ACC112 (cell line): ENCODE results near the gene RAB5IF.
"Not testable (repeated sequence)": the region's sequence is repeated elsewhere in the genome, so short reads cannot be mapped to it uniquely, and the experiment has no call there.

Source experiments
- H2AFZ ChIP-seq: fragments of 200-600 bp; sonication (generic); one replicate; pipeline ENCODE4 v1.6.0; 2017; ENCODE audit warnings: antibody characterized with exemption, low read length; ENCODE audit not compliant: unreplicated experiment
- H3K27ac ChIP-seq: fragments of 200-600 bp; sonication (generic); 2 replicates; pipeline ENCODE4 v1.5.1; 2014; ENCODE audit warnings: low read depth, mild to moderate bottlenecking, antibody characterized with exemption, low read length, moderate library complexity
- H3K27me3 ChIP-seq: fragments of 200-600 bp; sonication (generic); 2 replicates; pipeline ENCODE4 v1.6.1; 2014; ENCODE audit warnings: mild to moderate bottlenecking, antibody characterized with exemption, low read length, moderate library complexity, mixed read lengths; ENCODE audit not compliant: insufficient read depth
- H3K36me3 ChIP-seq: fragments of 200-600 bp; sonication (generic); 2 replicates; pipeline ENCODE4 v1.6.1; 2016; ENCODE audit warnings: mild to moderate bottlenecking, antibody characterized with exemption, low read length, moderate library complexity, mixed read lengths; ENCODE audit not compliant: insufficient read depth
- H3K4me1 ChIP-seq: fragments of 200-600 bp; sonication (generic); one replicate; pipeline ENCODE4 v1.6.1; 2016; ENCODE audit warnings: low read length, mixed read lengths; ENCODE audit not compliant: insufficient read depth, unreplicated experiment, control insufficient read depth
- H3K4me3 ChIP-seq: fragments of 200-600 bp; sonication (generic); 2 replicates; pipeline ENCODE4 v1.5.1; 2014; ENCODE audit warnings: mild to moderate bottlenecking, low read depth, low read length
- H3K79me2 ChIP-seq: fragments of 200-600 bp; sonication (generic); one replicate; pipeline ENCODE4 v1.6.0; 2016; ENCODE audit warnings: low read length; ENCODE audit not compliant: control insufficient read depth, unreplicated experiment, insufficient read depth

The RAB5IF gene, protein sequence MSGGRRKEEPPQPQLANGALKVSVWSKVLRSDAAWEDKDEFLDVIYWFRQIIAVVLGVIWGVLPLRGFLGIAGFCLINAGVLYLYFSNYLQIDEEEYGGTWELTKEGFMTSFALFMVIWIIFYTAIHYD

DNA sequence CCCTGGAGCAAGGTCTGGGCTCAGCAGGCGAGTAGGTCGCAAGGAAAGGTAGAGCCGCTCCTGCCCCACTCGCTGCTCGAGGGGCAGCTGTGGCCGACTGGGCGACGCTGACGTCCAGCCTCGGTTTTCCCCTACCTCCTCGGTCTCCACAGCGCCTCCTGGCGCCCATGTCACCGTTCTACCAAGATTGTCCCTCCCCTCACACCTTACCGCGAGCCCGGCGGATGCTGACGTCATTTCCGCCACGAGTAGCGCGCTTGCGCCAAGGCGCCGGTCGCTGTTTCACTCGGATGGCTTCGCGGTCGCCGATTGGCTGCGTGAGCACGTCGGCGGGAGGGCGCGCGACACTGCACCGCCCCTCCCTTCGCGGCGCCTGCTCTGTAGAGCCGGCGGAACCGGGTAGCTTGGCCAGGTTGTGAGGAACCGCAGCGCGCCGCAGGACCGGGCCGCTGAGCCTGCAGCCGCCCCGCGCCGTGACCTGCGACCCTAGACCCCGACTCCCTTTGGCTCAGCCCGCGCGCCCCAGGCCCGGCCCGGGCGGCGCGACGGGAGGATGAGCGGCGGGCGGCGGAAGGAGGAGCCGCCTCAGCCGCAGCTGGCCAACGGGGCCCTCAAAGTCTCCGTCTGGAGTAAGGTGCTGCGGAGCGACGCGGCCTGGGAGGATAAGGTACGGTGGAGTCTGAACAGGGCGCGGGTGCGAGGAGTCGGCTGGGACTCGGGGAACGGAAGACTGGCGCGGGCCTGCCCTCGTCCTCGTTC is at the start of gene RAB5IF:
Gene RAB5IF (plus strand): TSS at position 381 of the 759 bp plus-strand sequence. CDS start 173 bp downstream, at position 554.
- Histone ChIP-seq H2AFZ (peak within 1 kb of the TSS; percentile 89), H3K4me1 (peaks cover 15% of the 10 kb centered on the region)

DNA sequence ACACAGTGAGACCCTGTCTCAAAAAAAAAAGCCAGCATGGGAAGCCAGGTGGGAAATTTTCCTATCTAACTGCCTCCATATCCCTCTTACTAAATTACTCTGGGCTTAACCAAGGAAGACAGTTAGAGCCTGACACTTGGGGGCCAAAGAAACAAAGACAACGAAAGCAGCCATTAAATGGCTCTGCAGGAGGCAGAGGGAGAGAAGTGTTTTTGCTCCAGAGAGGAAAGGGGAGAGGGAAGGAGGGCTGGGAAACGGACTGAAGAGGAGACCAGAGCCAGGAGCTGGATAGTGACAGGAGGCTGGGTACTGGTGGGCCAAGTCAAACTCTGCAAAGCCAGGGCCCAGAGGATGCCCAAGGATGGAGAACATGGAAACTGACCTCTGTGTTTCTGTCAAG is 42.9 kb upstream of the RAB5IF start:
- no peak overlapping the region for H3K27ac ChIP-seq
- no peak overlapping the region for H2AFZ ChIP-seq
- no peaks in the 10 kb centered on the region for H3K27me3 ChIP-seq
- 0 out of 2 replicates have a peak, but pooled peaks cover 3% of the 10 kb centered on the region for H3K36me3 ChIP-seq
- H3K79me2 ChIP-seq, result no peaks in the 10 kb centered on the region
- H3K4me3 ChIP-seq, result no peak overlapping the region
- no peaks in the 10 kb centered on the region for H3K4me1 ChIP-seq

More for the DNA sequence above, at the start of gene RAB5IF:
- H3K36me3 ChIP-seq, result peaks cover 15% of the 10 kb centered on the region
- peak within 1 kb of the TSS; percentile 68 for H3K27ac ChIP-seq
- H3K79me2 ChIP-seq, result peaks cover 33% of the 10 kb centered on the region
- no peaks in the 10 kb centered on the region for H3K27me3 ChIP-seq
- H3K4me3 ChIP-seq, result peak within 1 kb of the TSS; percentile 98

DNA sequence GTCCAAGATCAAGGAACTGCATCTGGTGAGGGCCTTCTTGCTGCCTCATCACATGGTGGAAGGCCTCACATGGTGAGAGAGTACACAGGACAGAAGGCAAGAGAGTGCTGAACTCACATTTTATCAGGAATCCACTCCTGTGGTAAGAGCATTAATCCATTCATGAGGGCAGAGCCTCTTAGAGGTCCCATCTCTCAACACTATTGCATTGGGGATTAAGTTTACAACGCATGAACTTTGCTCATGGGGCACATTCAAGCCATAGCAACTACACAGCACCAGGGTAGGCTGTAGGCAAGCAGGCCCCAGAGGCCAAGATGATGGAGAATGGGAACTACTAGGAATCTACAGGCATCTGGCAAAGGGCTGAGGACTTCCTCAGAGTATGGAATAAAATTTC is 42.2 kb upstream of the RAB5IF start:
- Histone ChIP-seq H3K4me3 (no peak overlapping the region), H3K27me3 (no peaks in the 10 kb centered on the region), H3K4me1 (no peaks in the 10 kb centered on the region), H3K79me2 (no peaks in the 10 kb centered on the region), H2AFZ (no peak overlapping the region), H3K27ac (no peak overlapping the region), H3K36me3 (0 out of 2 replicates have a peak, but pooled peaks cover 3% of the 10 kb centered on the region)

DNA sequence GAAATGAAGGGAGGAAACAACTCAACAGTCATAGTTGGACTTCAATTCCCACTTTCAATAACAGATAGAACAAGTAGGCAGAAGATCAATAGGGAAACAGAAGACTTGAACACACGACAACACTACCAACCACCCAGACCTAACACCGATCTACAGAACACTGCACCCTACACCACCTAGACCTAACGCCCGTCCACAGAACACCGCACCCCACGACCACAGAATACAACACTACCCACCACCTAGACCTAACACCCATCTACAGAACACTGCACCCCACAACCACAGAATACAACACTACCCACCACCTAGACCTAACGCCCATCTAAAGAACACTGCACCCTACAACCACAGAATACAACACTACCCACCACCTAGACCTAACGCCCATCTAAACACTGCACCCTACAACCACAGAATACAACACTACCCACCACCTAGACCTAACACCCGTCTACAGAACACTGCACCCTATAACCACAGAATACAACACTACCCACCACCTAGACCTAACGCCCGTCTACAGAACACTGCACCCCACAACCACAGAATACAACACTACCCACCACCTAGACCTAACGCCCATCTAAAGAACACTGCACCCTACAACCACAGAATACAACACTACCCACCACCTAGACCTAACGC is 41.4 kb upstream of the RAB5IF start:
- H3K27ac ChIP-seq, H2AFZ ChIP-seq, H3K79me2 ChIP-seq, H3K27me3 ChIP-seq, H3K4me1 ChIP-seq, H3K4me3 ChIP-seq, H3K36me3 ChIP-seq: not testable (repeated sequence)

DNA sequence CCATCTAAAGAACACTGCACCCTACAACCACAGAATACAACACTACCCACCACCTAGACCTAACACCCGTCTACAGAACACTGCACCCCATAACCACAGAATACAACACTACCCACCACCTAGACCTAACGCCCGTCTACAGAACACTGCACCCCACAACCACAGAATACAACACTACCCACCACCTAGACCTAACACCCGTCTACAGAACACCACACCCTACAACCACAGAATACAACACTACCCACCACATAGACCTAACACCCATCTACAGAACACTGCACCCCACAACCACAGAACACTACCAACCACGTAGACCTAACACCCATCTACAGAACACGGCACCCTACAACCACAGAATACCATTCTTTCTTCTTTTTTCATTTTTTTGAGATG is 40.9 kb upstream of the RAB5IF start:
- not testable (repeated sequence) for H3K4me1 ChIP-seq, H3K27ac ChIP-seq, H3K27me3 ChIP-seq, H2AFZ ChIP-seq, H3K36me3 ChIP-seq, H3K4me3 ChIP-seq, H3K79me2 ChIP-seq

DNA sequence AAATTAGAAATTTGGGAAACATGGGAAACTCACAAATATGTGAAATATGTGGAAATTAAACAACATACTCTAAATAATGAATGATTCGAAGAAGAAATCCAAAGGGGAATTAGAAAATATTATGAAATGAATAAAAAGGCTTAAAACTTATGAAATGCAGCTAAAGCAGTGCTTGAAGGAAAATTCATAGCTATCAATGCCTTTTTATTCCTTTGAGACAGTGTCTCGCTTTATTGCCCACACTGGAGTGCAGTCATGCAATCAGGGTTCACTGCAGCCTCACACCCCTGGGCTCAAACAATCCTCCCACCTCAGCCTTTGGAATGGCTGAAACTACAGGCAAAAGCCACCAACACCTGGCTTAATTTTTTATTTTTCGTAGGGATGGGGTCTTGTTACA is 40.1 kb upstream of the RAB5IF start:
- Histone ChIP-seq H3K36me3 (0 out of 2 replicates have a peak, but pooled peaks cover 3% of the 10 kb centered on the region), H3K4me1 (no peaks in the 10 kb centered on the region), H3K79me2 (no peaks in the 10 kb centered on the region), H3K27me3 (no peaks in the 10 kb centered on the region), H3K27ac (no peak overlapping the region), H3K4me3 (no peak overlapping the region), H2AFZ (no peak overlapping the region)

DNA sequence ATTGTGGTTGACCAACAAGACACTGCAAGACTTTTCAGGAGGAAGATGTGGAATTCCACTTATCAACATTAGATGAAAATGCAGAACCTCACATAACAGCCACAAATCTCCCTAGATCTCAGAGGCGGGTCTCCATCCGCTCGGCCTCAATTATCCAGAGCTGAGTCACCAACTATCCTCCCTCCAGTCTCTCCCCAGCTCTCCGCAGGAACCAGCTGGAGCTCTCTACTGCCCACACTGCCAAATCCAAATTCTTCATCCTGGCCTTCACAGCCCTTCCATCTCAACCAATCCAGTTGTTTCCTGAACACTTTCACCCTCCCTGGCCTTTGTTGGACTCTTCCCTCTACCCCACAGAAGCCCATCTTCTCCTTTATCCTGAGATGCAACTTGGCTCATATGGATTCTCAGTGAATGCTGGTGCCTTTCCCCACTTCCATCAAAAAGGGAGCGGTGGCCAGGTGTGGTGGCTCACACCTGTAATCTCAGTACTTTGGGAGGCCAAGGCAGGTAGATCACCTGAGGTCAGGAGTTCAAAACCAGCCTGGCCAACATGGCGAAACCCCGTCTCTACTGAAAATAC is 35.6 kb upstream of the RAB5IF start:
- H3K4me1 ChIP-seq, result peaks cover 4% of the 10 kb centered on the region

DNA sequence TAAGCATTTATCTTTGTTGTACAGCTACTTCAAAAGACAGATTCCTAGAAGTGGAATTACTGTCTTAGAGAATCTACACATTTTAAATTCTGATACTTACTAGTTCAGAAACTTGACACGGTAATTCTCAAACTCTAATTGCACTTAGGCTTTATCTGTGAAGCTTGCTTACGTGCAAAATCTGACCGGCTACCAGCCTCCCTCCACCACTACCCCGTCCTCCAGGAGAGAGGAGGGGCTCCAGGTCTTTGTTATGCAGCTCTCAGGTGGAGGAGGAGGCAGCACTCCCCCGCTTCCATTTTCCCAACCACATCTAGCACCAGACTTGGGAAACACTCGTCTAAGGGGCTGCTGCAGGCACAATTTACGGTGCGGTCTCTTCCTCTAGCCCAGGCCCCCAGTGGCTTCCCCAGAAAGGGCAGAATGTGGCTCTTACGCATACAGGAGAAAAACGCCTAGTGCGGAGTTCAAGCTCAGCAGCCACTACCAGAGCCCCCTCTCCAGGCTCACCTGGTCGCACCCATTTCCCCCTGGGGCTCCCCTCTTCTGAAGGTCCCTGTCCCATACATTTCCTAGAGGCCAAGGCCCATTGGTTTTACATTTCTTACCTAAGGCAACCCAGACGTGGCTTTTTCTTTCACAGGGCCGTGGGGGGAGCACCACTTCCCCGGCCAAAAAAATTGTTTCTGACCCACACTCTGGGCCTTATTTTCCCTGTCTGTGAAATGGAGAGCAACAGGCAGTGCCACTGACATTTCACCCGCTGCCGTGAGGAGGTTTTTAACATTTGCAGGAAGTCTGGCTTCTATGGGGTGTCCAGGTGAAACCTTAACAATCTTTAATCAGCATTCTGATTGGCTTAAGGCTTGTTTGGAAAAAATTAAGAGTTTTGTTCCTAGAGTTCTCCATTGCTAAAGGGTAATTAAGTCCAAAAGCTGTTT is 33.7 kb upstream of the RAB5IF start:
- Histone ChIP-seq H3K27ac (no peak overlapping the region), H3K79me2 (peaks cover 9% of the 10 kb centered on the region), H3K36me3 (no peaks in the 10 kb centered on the region), H3K27me3 (no peaks in the 10 kb centered on the region), H3K4me1 (peaks cover 4% of the 10 kb centered on the region), H3K4me3 (peak overlapping the region; percentile 85; the same call in 1 of the 2 replicates), H2AFZ (no peak overlapping the region)

More for the DNA sequence above, 35.6 kb upstream of the RAB5IF start:
- Histone ChIP-seq H3K27me3 (no peaks in the 10 kb centered on the region), H2AFZ (no peak overlapping the region), H3K79me2 (no peaks in the 10 kb centered on the region), H3K27ac (no peak overlapping the region), H3K36me3 (0 out of 2 replicates have a peak, but pooled peaks cover 3% of the 10 kb centered on the region), H3K4me3 (no peak overlapping the region)

DNA sequence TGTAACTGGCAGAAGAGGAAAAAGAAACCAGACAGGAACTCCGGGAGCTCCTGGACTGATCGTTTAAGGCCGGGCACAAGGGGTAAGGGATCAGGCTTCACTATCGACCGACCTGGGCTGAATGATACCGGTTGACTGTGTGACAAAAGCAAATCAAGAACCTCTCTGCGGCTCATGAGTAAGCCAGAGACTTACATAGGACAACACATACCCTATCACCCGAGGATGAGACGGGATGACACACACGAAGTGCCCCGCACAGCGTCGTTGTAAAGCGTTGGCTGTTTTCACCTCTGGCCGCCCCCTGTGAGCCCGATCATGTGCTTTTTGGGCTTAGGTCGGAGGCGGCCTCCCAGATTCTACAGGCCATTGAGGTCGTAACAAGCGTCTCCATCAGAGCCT is 32.9 kb upstream of the RAB5IF start:
- no peaks in the 10 kb centered on the region for H3K27me3 ChIP-seq
- H3K27ac ChIP-seq, result no peak overlapping the region
- no peaks in the 10 kb centered on the region for H3K36me3 ChIP-seq
- peak overlapping the region; percentile 85 for H3K4me3 ChIP-seq
- peaks cover 4% of the 10 kb centered on the region for H3K4me1 ChIP-seq
- peaks cover 9% of the 10 kb centered on the region for H3K79me2 ChIP-seq
- peak overlapping the region; percentile 44 for H2AFZ ChIP-seq
